ENCODE data around the gene ATRN.

ATRN gene

DNA sequence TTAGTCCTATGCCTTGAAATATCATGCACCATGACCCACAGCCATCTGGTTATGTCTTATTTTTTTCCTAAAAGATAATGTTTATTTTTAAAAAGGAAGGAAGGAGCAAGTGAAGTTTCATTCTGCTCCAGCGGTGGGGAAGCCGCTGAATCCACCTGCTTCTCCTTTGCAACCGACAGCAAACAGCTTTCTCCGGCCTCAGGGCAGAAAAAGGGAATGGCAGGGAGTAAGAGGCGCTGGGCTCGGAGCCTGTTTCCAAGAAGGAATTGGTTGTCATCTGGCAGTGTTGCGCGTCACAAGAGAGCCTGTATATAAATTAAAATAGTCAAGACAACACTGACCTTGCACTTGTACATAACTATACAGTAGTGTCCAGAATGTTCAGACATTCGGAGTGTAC, 178.1 kb downstream of the ATRN start:
- Histone ChIP-seq H3K9ac (ENCODE audit: low read length) (no peak overlapping the region), H3K4me3 (ENCODE audit: low read length) (no peak overlapping the region), H3K36me3 (ENCODE audit: control insufficient read depth, insufficient read depth, low read length) (peaks cover 6% of the 10 kb centered on the region), H3K27ac (ENCODE audit: low read depth, low read length) (no peak overlapping the region), H3K4me1 (ENCODE audit: control insufficient read depth, insufficient read depth, low read length) (no peaks in the 10 kb centered on the region), H3K27me3 (ENCODE audit: control insufficient read depth, insufficient read depth, low read length) (no peaks in the 10 kb centered on the region)

DNA sequence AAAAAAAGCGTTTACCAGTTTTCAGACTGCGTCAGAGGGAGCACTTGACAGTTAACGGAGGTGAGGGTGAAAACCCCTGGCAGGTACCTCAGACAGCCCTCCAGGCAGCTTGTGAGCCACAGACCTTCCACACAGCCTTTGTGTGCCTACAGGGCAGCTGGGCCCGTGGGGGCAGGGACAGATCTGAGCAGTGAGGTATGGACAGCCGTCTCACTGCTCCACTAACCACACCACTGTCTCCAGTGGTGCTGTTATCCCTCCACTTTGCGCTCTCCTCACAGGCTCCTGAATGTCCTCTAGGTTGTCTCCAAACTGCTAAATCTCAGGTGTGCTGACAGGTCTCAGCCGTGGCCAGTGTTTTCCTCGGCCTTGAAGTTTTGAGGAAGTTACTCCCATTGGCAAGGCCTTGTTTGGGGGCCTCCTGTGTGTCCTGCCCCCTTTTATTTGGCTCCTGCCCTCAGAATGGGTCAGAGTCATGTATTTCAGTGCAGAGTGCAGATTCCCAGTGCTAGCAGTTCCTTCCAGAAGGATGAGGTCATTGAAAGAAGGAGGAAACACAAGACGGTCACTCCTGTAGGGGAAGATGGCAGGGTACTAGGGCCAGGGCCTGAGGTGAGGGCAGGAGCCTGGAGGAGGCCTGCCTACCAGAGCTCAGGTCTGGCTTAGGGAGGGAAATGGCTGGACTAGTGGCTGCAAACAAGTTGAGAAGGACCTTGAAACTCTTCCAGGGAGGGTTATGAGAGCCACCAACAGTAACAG, 180.6 kb downstream of the ATRN start:
- H3K4me3 ChIP-seq (ENCODE audit: low read length) = no peak overlapping the region
- H3K27ac ChIP-seq (ENCODE audit: low read depth, low read length) = no peak overlapping the region
- H3K9ac ChIP-seq (ENCODE audit: low read length) = no peak overlapping the region
- no peaks in the 10 kb centered on the region for H3K27me3 ChIP-seq (ENCODE audit: control insufficient read depth, insufficient read depth, low read length)
- H3K4me1 ChIP-seq (ENCODE audit: control insufficient read depth, insufficient read depth, low read length) = no peaks in the 10 kb centered on the region
- H3K36me3 ChIP-seq (ENCODE audit: control insufficient read depth, insufficient read depth, low read length) = no peaks in the 10 kb centered on the region

DNA sequence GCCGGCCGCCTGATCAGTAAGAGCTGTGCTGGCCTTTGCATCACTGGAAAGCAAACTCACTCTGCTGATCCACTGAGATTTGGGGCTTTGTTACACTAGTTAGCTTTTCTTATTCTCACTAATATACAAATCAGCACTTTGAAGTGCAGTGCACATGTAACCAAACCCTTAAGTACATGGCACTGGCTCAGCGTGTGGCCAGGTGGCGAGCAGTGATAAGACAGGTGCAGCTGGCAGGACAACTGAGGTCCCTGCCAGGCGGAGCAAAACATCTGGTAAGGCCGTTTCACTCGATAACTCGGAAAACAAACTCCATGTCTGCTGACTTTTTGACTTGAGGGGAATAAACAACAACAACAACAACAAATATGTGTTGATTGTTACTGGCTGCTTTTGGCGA, 181.4 kb downstream of the ATRN start:
- no peak overlapping the region for H3K9ac ChIP-seq (ENCODE audit: low read length)
- H3K4me1 ChIP-seq (ENCODE audit: control insufficient read depth, insufficient read depth, low read length) = no peaks in the 10 kb centered on the region
- no peaks in the 10 kb centered on the region for H3K27me3 ChIP-seq (ENCODE audit: control insufficient read depth, insufficient read depth, low read length)
- no peak overlapping the region for H3K27ac ChIP-seq (ENCODE audit: low read depth, low read length)
- no peaks in the 10 kb centered on the region for H3K36me3 ChIP-seq (ENCODE audit: control insufficient read depth, insufficient read depth, low read length)
- no peak overlapping the region for H3K4me3 ChIP-seq (ENCODE audit: low read length)

DNA sequence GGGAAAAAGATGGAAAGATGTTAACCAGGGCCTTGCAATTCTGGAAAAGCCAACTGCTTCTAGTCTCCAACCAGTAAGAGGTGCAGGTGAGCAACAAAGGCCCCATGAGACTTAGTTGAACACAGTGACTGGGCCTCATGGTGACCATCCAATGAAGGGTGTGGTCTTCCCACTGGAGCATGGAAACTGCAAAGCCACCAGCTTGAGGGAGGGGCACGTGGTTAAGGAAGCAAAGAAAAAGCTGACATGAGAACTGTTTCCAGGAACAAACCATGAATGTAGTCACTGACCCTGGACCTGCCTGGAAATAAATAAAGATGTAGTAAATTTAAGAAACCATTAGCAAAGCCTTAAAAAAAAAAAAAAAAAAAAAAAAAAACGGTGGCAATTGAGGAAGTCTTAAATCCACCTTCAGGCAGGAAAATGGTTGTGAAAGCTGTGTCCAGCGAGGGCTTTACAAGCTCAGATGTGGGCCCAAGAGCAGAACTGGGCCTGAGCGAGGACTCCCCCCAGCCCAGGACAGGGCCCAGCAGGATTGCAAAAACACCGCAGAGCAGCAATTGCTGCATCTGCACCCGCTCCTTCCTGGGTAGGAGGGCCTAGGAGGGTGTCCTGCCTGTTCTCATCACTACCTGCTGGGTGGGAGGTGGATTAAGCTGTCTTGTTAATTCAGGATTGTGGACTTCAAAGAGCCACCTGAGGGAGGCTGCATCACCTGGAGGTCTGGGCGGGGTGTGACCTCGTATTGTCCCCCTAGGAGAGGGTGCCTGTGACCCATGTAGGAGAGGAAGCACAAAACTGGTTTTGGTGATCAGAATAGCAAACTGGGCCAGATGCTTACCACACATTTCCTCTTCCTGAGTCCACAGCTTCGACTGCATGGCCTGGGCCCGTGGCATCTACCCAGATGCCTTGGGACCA, 182.1 kb downstream of the ATRN start:
- Histone ChIP-seq H3K4me3 (ENCODE audit: low read length) (no peak overlapping the region), H3K4me1 (ENCODE audit: control insufficient read depth, insufficient read depth, low read length) (no peaks in the 10 kb centered on the region), H3K27ac (ENCODE audit: low read depth, low read length) (no peak overlapping the region), H3K27me3 (ENCODE audit: control insufficient read depth, insufficient read depth, low read length) (no peaks in the 10 kb centered on the region), H3K9ac (ENCODE audit: low read length) (no peak overlapping the region), H3K36me3 (ENCODE audit: control insufficient read depth, insufficient read depth, low read length) (no peaks in the 10 kb centered on the region)

DNA sequence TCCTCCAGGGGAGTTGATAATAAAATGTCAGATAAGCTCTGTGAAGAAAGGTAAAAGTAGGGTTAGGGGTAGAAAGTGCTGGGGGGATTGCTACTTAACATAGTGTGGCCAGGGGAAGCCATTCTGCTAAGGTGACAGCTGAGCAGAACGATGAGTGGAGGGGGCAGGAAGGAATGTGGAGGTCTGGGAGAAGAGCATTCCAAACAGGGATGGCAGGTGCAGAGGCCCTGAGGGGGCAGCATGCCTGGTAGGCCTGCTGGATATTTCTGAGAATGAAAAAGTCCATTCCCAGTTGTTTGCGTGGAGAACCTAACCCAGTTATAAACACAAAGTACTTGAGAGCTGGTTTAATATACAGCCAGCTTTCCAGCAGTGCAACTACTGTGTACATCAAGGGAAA, 183.1 kb downstream of the ATRN start:
- Histone ChIP-seq H3K27me3 (ENCODE audit: control insufficient read depth, insufficient read depth, low read length) (no peaks in the 10 kb centered on the region), H3K36me3 (ENCODE audit: control insufficient read depth, insufficient read depth, low read length) (no peaks in the 10 kb centered on the region), H3K4me3 (ENCODE audit: low read length) (no peak overlapping the region), H3K4me1 (ENCODE audit: control insufficient read depth, insufficient read depth, low read length) (no peaks in the 10 kb centered on the region), H3K9ac (ENCODE audit: low read length) (no peak overlapping the region), H3K27ac (ENCODE audit: low read depth, low read length) (no peak overlapping the region)

DNA sequence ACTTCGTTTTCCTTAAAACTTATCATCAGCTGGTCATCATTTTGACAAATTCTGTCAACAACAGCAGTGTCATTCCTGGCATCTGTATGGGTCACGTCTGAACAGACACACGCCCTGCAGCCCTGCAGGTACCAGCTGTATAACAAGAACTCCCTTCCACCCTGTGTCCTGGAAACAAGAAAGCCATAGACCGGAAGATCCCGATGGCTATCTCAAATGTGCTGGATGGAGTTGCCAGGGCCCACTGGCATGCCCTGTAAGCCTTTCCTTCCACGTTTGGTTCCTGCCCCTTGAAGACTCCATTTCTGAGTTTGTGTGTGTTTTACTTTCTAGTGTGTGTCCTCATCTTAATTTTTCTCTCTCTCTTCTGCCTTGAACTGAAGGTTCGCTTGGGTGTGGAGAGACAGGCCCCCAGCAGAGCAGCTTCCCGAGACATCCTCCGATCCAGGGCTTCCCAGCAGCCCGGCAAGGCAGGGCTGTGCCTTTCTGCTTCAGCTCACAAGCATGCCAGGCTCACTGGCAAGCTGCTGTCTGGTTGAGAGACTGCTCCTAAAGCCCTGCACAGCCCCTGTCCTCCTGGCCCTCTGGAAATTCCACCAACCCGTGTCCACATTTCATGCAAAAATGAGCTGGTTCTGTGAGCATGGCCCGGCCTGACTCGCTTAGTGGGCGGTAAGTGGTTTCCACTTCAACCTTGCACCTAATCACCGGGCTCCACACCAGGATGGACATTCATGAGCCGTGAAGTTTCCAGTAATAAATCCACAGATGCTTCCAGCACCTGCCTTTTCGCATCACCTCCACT, 183.7 kb downstream of the ATRN start:
- Histone ChIP-seq H3K27ac (ENCODE audit: low read depth, low read length) (no peak overlapping the region), H3K4me1 (ENCODE audit: control insufficient read depth, insufficient read depth, low read length) (no peaks in the 10 kb centered on the region), H3K27me3 (ENCODE audit: control insufficient read depth, insufficient read depth, low read length) (no peaks in the 10 kb centered on the region), H3K4me3 (ENCODE audit: low read length) (no peak overlapping the region), H3K36me3 (ENCODE audit: control insufficient read depth, insufficient read depth, low read length) (no peaks in the 10 kb centered on the region), H3K9ac (ENCODE audit: low read length) (no peak overlapping the region)

DNA sequence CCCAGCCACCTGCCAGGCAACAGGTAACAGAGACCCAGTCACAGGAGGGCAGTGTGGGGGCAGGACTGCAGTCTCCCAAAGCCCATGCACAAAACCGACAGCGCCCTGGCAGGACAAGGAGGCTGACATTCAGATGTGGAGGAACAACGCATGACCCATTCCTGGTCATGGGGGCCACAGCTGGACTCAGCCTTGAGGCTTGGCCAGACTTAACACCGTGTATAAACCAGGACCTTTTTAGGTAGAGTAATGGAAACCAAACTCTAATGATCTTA, 184.2 kb downstream of the ATRN start:
- no peaks in the 10 kb centered on the region for H3K36me3 ChIP-seq (ENCODE audit: control insufficient read depth, insufficient read depth, low read length)
- no peak overlapping the region for H3K27ac ChIP-seq (ENCODE audit: low read depth, low read length)
- H3K4me3 ChIP-seq (ENCODE audit: low read length) = no peak overlapping the region
- no peak overlapping the region for H3K9ac ChIP-seq (ENCODE audit: low read length)
- peaks cover 3% of the 10 kb centered on the region for H3K27me3 ChIP-seq (ENCODE audit: control insufficient read depth, insufficient read depth, low read length)
- H3K4me1 ChIP-seq (ENCODE audit: control insufficient read depth, insufficient read depth, low read length) = no peaks in the 10 kb centered on the region

DNA sequence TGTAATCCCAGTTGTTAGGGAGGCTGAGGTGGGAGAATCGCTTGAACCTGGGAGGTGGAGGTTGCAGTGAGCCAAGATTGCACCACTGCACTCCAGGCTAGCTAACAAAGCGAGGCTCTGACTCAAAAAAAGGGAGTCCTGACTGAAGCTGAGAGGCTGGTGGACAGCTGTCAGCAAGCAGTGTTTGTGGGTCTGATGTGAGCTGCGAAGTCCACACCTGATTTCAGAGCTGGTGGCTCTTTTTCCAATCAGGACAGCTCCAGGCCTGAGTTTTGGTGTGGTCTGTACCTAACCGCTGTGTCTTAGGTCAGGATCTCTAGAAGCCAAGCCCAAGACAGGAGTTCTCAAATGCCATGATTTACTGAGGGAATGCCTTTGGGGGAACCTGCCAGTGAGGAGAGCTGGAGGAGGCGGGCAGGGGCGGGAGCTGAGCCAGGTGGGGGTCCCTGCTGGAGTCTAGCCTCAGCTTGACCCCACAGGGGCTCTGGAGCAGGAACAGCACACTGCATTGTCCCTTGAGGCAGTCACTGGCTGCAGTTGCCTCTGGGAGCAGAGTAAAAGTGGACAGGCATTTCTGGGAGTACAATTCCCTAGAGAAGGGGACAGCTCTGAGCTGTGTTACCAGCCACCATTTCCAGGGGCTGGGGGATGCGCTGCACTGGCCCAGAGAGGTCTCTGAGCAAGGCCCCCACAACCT, 187.3 kb downstream of the ATRN start:
- Histone ChIP-seq H3K27ac (ENCODE audit: low read depth, low read length) (no peak overlapping the region), H3K27me3 (ENCODE audit: control insufficient read depth, insufficient read depth, low read length) (peaks cover 17% of the 10 kb centered on the region), H3K4me3 (ENCODE audit: low read length) (no peak overlapping the region), H3K36me3 (ENCODE audit: control insufficient read depth, insufficient read depth, low read length) (no peaks in the 10 kb centered on the region), H3K9ac (ENCODE audit: low read length) (no peak overlapping the region), H3K4me1 (ENCODE audit: control insufficient read depth, insufficient read depth, low read length) (no peaks in the 10 kb centered on the region)

DNA sequence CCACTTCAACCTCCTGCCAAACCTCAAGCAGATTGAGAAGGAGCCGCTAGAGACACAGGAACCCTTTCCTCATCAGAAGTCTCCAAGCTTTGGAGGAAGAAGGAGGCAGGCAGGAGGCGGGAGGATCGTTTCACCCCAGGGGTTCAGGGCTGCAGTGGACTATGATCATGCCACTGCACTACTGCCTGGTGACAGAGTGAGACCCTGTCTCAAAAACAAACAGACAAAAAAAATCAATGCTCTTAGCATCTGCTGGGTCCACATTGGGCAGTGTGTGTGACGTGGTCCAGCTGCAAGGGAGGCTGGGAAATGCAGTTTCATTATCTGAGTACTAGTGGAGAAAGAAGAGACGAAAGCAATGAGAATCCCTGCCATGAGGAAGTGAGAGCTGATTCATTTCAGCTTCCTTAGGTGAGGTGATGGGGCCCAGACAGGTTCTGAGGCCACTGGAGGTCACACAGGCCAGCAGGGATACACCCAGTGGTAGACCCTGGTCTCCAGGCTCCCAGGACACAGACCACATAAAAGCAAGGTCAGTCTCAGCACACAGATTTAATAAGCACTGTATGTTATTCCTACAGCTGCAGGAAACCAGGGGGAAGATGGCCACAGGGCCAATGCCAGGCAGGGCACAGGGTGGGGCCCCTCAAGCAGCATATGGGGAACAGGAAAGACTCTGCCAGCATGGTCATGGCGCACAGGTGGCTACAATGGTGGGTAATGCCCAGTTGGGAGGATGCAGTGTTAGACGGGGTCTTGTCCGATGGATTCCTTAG, 188.1 kb downstream of the ATRN start:
- no peak overlapping the region for H3K27ac ChIP-seq (ENCODE audit: low read depth, low read length)
- no peak overlapping the region for H3K4me3 ChIP-seq (ENCODE audit: low read length)
- H3K4me1 ChIP-seq (ENCODE audit: control insufficient read depth, insufficient read depth, low read length) = no peaks in the 10 kb centered on the region
- H3K9ac ChIP-seq (ENCODE audit: low read length) = no peak overlapping the region
- H3K27me3 ChIP-seq (ENCODE audit: control insufficient read depth, insufficient read depth, low read length) = peaks cover 17% of the 10 kb centered on the region
- no peaks in the 10 kb centered on the region for H3K36me3 ChIP-seq (ENCODE audit: control insufficient read depth, insufficient read depth, low read length)

DNA sequence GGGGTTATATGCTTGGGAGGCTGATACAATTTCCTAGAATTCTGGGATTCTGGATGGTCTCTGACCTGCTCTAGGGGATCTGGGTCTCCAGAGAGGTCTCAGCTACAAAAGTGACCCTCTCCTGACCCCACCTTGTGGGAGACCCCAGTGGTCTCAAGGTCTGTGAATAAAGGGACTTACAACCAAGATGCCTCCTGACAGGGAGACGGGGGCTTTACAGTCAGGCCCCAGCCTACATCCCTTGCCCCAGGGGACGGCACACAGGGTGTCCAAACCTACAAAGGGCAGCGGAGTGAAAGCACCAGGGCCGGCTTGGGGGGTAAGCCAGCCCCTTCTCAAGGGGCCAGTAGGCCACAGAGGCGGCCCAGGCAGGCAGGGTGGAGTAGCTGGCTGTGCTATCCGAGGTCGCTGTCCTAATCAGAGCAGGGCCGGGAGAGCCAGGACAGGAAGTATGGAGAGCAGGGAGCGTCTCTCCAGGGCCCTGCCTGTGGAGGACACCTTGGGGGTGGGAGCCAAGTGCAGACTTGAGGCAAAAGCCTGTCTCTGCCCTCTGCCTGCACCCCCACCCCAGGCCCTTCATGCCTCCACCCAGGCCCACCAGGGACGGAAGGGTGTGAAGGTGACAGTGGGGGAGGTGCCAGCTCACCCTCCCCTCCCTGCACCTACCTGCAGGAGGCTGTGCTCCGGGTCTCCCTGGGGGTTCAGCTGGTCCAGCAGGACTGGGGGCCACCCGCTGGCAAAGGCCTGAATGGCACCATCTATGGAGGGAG, 188.9 kb downstream of the ATRN start:
- no peaks in the 10 kb centered on the region for H3K36me3 ChIP-seq (ENCODE audit: control insufficient read depth, insufficient read depth, low read length)
- no peak overlapping the region for H3K4me3 ChIP-seq (ENCODE audit: low read length)
- peaks cover 17% of the 10 kb centered on the region for H3K27me3 ChIP-seq (ENCODE audit: control insufficient read depth, insufficient read depth, low read length)

More for the DNA sequence above, 188.9 kb downstream of the ATRN start:
- H3K4me1 ChIP-seq (ENCODE audit: control insufficient read depth, insufficient read depth, low read length) = no peaks in the 10 kb centered on the region
- H3K9ac ChIP-seq (ENCODE audit: low read length) = no peak overlapping the region
- H3K27ac ChIP-seq (ENCODE audit: low read depth, low read length) = no peak overlapping the region

Measured in rectal smooth muscle tissue (tissue), 1 donor.